Skin epidermis (tissue), 12 donors: ENCODE results near the gene NAA15.
"Not testable (repeated sequence)": the region's sequence is repeated elsewhere in the genome, so short reads cannot be mapped to it uniquely, and the experiment has no call there.

Experiments
- H3K27ac ChIP-seq, 21 experiments: fragments of 200-600 bp; sonication (generic) in 11 of 21; one replicate each; pipeline ENCODE4 v1.5.0; 2020; ENCODE audit warnings: mild to moderate bottlenecking in 3 of 21, inconsistent platforms in 2 of 21, moderate library complexity in 2 of 21
- H3K4me3 ChIP-seq, 7 experiments: fragments of 200-600 bp; sonication (generic) in 2 of 7; one replicate each; pipeline ENCODE4 v1.5.0; 2020; ENCODE audit warnings: inconsistent platforms in 2 of 7, mild to moderate bottlenecking in 2 of 7, moderate library complexity in 1 of 7

The NAA15 gene

DNA sequence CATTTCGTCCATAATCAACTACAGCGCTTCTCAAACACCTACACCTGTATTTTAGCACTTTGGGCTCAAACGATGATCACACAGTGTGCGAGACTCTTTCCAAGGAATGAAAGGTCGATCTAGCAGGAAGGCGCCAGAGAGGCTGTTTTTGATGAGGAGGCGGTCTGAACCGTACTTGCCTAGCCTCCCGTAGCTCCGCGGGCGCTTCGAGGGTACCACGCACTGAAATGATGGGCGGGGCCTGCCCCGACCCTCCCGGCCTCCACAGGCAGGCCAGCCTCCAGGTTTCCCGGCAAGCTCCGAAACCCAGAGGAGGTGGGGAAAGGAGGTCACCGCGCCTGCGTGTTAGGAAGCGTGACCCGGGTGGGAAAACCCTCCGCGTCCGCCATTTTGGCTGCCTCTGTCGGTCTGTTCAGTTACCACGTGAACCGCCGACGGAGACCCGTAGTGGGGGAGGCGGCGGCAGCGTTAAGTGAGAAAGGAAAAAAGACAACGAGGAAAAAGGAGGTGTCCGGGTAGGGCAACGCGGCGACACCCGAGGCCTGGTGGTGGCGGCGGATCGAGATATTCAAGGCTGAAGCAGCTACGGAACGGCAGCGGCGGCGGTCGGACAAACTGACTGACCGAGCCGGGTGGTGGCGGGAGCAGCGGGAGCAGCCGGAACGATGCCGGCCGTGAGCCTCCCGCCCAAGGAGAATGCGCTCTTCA lies at the start of gene NAA15:
NAA15 (plus strand) TSS at position 393 of the 708 bp plus-strand sequence; CDS start at position 666, 273 bp downstream.
- H3K4me3 ChIP-seq, result peak within 1 kb of the TSS; percentile 83 to 100 (median 96)
- H3K27ac ChIP-seq, result peak within 1 kb of the TSS; percentile 77 to 99 (median 93)

DNA sequence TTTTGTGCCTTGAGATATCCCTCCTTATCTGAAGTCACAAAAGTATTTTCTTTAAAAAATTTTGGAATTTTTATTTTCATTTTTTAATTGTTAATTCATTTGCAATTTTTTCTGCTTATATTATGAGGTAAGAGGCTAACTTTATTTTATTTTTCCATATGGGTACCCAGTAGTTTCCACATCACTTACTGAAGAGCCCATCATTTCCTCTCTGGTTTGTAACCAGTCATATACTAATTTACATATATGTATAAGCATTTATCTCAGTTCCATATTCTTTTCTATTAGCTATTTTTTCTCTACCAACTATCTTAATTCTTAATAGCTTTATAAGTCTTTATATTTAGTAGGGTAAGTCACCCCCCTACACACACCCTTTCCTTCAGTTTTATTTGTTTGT lies 48.3 kb upstream of the NAA15 start:
- no peak overlapping the region for H3K4me3 ChIP-seq
- H3K27ac ChIP-seq, result no peak overlapping the region

DNA sequence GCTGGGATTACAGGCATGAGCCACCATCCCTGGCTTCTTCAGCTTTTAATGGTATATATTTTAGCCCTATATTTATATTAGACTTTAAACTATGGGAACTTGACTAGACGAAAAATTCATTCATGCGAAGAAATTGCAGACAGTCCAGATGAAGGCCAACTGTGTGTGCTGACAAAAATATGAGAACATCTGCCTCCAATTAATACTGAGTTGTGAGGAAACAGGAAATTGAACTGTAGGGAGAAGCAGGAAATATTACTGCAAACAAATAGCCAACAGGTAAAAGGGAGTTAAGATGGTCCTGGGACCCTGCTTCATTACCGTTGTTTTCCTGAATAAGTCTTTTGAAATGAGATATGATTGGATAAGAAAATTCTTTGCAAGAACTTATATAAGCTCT lies 47.6 kb upstream of the NAA15 start:
- H3K27ac ChIP-seq, result peak overlapping the region in 1 of 21 experiments; percentile 26

DNA sequence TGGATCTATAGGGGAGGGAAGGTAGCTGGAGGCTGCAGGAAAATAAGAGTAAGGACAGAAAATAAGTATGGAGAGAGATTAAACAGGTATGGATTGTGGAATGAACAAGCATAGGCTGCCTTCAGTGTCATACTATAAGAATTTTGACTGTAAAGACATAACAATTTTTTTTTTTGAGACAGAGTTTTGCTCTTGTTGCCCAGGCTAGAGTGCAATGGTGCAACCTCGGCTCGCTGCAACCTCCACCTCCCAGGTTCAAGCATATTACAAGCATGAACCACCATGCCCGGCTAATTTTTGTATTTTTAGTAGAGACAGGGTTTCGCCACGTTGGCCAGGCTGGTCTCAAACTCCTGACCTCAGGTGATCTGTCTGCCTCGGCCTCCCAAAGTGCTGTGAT lies 45.7 kb upstream of the NAA15 start:
- H3K4me3 ChIP-seq, H3K27ac ChIP-seq: not testable (repeated sequence)

More for the DNA sequence above, 47.6 kb upstream of the NAA15 start:
- H3K4me3 ChIP-seq, result no peak overlapping the region

DNA sequence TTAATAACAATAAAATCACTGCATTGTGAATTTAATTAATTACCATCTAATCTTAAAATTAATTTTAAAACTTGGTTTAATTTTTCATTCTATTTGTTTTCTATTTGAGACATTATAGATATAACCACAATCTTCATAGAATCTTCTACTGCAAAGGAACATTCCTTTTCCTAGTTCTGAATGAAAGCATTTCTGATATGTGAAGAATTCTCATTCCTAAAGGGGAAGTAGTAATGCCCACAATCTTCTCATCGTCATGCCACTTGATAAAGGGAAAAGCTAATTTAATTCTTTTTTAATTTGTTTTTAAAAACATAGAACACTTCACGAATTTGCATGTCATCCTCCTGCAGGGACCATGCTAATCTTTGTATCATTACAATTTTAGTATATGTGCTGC lies 45.0 kb upstream of the NAA15 start:
- no peak overlapping the region for H3K4me3 ChIP-seq

DNA sequence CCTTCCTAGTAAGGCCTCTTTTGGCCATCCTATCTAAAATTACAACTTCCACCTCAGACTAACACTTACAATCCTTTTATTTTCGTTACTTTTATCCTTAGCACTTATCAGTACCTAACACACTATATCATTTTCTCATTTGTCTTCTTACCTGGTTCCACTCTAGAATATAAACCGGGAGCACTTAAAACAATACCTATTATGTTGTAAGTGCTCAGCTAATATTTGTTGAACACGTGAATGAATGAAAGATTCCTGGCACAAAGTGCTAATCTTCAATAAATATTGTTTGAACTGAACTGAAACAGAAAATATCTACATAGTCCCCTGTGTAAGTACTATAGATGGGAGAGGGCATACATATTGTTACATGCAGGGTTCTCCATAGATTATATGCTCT lies 35.7 kb upstream of the NAA15 start:
- Histone ChIP-seq H3K27ac (no peak overlapping the region), H3K4me3 (no peak overlapping the region)

More for the DNA sequence above, 45.0 kb upstream of the NAA15 start:
- no peak overlapping the region for H3K27ac ChIP-seq

DNA sequence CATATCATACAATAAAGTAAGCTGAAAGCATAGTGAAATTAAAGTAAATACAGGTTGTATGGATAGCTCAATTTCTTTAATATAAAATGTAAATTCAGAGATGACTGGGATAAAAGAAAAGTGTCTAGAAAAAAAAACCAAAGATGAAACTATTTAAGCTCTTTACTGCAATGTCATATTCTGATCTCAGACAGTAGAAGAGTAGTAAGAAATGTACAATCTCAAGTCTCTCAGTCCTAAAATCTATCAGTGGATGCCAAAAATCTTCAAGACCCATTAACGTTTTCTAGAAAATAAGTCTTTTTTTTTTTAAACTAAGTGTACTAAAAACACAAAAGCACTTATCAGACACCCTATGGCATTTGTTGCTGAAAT lies 35.1 kb upstream of the NAA15 start:
- Histone ChIP-seq H3K4me3 (peak overlapping the region in 4 of 7 experiments; percentile 6 to 29 (median 13)), H3K27ac (peak overlapping the region in 5 of 21 experiments; percentile 1 to 58 (median 12))

DNA sequence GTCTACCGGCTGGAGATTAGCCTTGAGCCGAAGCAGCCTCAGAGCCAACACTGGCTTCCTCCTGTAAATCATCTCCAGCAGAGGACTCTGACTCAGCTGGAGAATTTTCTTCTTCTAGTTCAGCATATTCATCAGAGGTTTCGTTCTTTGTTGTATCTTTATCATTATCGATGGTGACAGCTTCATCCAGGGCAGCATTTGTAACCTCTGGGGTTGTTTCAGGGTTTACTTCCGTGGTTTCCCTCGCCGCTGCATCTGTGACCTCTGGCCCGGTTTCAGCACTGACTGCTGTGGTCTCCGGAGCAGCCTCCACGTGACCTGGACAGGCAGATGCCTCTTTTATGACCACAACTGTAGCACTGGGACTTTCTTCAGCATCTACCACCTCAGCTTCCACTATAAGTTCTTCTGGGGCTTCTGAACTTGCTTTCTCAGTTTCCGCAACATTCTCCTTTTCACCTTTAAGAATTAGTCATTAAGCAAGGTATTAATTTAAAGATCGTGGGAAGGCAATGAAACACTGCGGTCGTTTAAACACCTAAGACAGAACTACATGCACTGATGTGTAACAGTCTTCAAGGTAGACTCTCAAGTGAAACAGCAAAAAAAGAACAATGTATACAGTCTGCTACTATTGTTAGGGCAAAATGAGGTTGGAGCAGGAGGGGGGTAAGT lies 34.6 kb upstream of the NAA15 start:
- peak overlapping the region in 5 of 7 experiments; percentile 6 to 29 (median 16) for H3K4me3 ChIP-seq
- H3K27ac ChIP-seq, result peak overlapping the region in 5 of 21 experiments; percentile 1 to 58 (median 12)

DNA sequence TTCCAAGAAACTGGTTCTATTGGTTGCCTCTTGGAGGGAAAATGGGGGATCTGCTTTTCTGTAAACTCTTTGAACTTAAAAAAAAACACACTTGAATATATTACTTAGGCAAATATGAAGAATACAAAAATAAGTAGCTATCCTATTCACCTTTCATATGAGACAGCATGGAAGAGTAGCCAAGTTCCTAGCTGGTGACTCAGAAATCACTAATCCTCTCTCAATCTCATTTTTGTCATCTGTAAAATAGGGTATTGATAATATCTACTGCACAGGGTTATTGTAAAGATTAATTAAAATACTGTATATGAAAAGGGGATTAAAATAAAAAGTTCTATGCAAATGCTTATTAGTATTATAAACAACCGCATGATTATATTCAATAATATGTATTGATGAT lies 34.0 kb upstream of the NAA15 start:
- no peak overlapping the region for H3K4me3 ChIP-seq
- peak overlapping the region in 1 of 21 experiments; percentile 1 for H3K27ac ChIP-seq

DNA sequence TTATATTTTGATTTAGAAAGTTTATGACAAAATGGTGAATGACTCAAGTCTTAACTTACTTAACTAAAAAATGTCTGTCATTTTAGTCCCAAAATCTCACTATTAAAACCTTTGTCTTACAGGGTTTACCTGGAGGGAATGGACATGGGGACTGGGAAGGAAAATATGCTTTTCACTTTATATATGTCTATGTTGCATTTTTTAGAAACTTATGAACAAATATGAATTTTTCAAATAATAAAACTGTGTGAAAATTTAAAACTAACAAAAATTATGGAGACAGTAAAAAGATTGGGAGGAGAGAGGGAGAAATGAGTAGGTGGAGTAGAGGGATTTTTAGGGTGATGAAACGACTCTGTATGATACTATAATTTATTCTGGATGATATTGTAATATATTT lies 27.5 kb upstream of the NAA15 start:
- no peak overlapping the region for H3K4me3 ChIP-seq

DNA sequence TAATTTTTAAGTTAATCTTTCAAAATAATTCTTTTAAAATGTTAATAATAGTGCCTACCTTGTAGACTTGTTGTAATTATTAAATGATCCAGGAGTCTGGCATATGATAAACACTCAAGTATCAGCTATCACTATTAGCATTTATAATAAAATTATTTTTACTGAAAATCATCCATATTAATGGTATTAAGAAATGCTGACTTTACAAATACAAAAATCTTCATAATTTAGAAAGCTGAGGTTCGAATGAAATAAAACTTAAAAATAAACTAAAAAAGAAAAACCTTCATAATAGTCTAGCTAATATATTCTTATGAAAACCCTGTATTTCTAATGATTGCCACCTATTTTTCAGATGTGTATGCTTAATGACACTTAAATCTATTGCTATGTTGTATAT lies 26.5 kb upstream of the NAA15 start:
- Histone ChIP-seq H3K27ac (no peak overlapping the region), H3K4me3 (no peak overlapping the region)

More for the DNA sequence above, 27.5 kb upstream of the NAA15 start:
- no peak overlapping the region for H3K27ac ChIP-seq

DNA sequence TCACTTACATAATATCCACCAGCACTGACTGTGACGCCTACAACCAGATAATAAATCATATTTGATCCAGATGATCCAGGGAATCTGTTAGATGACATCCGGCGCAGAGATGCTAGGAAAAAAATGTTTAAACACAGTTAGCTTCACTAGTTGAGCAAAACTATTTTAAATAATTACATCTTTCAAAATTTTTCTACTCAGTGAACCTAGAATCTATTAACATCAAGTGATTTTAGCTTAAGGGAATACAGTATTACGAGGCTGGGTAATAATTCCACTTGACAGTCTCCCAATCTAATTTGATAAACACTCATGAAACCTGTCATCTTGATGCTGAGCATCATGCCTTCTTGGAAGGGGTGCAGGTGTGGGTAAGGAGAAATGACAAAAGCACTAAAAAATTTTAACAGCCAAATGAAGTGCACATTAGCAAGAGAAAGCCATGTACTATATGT lies 26.0 kb upstream of the NAA15 start:
- H3K4me3 ChIP-seq, result no peak overlapping the region

DNA sequence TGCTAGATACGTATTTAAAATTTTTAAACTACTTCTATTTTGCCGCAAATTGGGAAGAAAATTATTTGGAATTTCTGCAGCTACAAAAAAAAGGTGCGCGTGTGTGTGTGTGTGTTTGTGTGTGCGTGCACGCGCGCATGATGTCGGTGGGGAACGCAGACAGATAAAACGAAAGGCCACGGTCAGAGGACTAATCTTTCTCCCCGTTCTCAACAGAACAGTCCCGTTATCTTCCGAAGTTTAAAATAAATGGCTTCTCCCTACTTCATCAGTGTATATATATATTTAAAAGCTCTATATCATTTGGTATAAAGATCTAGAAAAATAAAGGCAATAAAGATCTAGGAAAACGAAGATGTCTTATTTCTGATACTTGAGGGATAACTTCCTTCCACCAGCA lies 22.8 kb upstream of the NAA15 start:
- no peak overlapping the region for H3K4me3 ChIP-seq

More for the DNA sequence above, 26.0 kb upstream of the NAA15 start:
- no peak overlapping the region for H3K27ac ChIP-seq

DNA sequence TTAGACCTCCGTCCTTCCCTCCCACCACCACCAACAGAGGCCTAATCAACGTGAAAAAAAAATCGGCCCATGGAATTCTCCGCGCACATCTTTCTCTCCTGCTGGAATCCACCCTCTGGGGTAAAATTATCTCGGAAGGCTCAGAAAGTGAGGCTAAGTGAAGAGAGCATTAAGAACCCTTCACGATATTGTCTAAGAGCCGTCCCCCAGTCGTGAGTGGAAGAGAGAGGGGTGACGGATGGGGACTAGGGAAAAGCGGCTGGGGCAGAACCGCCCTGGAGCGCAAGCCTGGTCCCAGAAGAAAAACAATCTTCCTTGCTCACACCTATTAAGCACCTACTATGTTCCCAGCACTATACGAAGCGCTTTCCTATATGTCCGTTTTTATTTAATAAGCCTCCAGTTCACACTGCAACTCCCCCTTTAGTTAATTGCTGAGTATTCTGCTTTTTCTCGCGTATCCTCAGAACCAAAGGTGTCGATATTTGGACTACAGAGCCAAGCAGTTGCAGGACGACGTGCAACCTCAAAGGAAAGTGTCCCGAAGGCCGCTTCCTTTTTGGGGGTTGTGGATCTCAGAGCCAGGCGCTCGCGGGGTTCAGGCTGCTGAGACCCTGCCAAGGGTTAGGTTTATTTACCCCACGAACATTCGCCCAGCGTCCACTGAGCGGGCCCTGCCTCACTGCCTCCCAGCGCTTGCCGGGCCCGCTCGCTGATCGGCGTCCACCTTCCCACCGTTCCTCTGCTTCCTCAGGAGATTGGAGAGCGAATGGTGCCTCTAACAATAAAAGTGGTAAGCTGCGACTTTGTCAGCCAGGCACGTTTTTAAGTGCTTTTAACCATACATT lies 22.2 kb upstream of the NAA15 start:
- Histone ChIP-seq H3K27ac (no peak overlapping the region), H3K4me3 (peak overlapping the region in 6 of 7 experiments; percentile 12 to 39 (median 30))

More for the DNA sequence above, 22.8 kb upstream of the NAA15 start:
- H3K27ac ChIP-seq, result no peak overlapping the region

DNA sequence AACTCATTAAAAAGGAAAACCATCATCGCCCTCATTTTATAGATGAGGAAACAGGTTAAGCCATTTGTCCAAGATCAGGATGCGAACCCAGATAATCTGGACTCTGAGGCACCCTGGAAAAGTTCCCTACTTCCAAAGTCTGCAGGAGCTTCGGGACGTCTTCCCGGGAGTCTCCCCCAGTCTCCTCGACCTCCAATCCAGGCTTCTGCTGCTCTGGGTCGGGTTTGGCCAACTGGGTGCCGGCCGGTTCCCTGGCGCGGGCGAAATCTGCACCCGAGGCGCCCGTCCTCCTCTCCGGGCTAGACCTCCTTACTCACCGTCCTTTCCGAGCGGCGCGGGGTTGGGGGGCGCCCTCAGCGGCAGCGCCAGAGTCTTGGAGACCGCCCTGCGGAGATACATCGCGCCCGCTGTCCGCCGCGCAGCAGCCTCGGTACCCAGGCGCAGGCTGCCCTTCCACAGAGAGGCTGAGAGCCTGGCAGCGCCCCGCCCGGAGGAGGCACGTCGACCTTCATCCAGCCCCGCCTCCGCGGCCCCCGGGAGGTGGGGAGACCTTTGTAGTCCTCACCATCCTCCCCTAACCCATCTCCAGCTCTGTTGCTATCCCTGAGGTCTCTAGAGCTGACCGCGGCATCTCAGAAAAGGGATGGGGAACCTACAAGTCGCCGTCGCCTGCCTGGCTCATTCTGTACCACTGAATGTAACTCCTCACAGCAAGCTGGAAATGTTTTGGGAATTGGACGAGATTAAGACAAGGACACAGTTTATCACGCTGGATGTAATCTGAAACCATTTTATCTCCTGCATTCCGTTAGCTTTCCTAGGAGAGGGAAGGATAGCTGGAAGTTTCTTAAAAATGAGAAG lies 21.3 kb upstream of the NAA15 start, which contains the start of gene MGARP:
MGARP (minus strand) TSS at position 466 of the 861 bp plus-strand sequence; CDS start at position 399, 67 bp downstream.
- H3K4me3 ChIP-seq, result peak within 1 kb of the TSS; percentile 12 to 39 (median 26)
- H3K27ac ChIP-seq, result no peak within 1 kb of the TSS

DNA sequence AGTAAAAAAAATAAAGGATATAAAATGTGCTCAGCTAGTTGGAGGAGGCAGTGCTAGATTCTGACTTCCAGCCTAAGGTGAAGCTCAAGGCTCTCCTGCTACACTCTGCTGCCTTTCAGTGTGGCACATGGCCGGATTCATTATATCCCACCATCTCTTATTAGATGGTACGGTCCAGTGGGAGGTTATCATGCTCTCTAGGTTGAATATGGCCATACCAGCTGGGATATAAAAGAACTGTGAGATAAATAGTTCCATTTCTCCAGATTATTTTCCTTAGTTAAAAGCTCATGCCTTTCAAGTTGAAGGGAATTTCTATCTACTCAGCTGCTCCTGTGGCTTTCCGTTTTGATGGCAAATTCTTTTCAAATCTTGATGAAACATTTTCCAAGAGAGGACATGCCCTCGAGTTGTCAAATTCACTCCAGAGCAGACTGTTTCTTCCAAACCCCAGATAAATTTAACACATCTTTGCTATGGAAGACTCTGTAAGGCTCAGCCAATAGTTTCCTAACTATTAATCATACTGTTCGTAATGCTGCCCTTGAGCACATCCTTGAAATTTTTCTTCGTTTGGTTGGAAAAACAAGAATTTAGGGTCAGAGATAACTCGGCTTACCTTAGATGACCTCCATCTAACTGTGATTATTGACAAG lies 19.1 kb upstream of the NAA15 start:
- H3K4me3 ChIP-seq, result no peak overlapping the region
- H3K27ac ChIP-seq, result no peak overlapping the region

DNA sequence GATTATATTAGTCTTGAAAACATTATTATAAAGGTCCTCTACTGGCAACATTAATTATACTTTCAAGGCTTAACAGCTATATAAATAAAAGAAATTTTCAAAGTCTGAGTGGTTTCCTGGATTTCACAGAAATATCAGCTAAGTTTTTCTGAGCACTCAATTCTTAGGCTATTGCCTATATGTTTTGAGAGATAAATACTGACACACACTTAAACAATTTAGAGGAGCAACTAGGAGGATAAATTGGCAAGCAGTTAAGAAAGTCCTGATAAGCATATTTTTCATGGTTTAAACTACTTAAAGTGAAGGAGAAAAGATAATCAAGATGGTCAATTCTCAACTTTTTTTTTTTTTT lies 18.6 kb upstream of the NAA15 start:
- Histone ChIP-seq H3K4me3 (no peak overlapping the region), H3K27ac (no peak overlapping the region)

DNA sequence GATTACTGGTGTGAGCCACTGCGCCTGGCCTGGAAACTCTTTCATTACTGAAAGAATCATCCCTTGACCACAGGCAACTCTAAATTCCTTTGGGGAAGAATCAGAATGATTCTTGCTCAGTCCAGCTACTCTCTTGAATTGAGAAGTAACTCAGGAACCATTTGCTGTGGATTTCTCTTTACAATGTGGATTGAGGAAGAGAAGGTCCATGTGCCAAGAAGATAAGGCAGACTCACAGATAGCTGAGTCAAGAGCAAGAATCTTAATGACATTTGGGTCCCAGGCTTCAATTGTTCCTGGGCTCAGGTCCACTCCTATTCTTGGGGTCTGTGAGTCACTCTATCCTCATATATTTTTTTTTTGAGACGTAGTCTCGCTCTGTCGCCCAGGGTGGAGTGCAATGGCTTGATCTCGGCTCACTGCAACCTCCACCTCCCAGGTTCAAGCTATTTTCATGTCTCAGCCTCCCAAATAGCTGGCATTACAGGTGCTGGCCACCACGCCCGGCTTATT lies 15.1 kb upstream of the NAA15 start:
- no peak overlapping the region for H3K27ac ChIP-seq
- H3K4me3 ChIP-seq, result no peak overlapping the region
